ENCODE data around the gene NUDT1.

NUDT1 gene

GRCh38 chr7:2254429-2255144 is 12.6 kb downstream of the NUDT1 start:
- TF ChIP-seq, protein P1, sequence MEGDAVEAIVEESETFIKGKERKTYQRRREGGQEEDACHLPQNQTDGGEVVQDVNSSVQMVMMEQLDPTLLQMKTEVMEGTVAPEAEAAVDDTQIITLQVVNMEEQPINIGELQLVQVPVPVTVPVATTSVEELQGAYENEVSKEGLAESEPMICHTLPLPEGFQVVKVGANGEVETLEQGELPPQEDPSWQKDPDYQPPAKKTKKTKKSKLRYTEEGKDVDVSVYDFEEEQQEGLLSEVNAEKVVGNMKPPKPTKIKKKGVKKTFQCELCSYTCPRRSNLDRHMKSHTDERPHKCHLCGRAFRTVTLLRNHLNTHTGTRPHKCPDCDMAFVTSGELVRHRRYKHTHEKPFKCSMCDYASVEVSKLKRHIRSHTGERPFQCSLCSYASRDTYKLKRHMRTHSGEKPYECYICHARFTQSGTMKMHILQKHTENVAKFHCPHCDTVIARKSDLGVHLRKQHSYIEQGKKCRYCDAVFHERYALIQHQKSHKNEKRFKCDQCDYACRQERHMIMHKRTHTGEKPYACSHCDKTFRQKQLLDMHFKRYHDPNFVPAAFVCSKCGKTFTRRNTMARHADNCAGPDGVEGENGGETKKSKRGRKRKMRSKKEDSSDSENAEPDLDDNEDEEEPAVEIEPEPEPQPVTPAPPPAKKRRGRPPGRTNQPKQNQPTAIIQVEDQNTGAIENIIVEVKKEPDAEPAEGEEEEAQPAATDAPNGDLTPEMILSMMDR (conservative IDR thresholded peaks at IDR 0.05; ENCODE audit: low read length): no peak
- H3K4me3 ChIP-seq (ENCODE audit: low read length): no peak overlapping the region
- DNase-seq (ENCODE audit: low read depth): no peak

- no peak for DNase-seq (ENCODE audit: low read depth)
- H3K4me3 ChIP-seq (ENCODE audit: low read length): no peak overlapping the region
- TF ChIP-seq, protein P1 (conservative IDR thresholded peaks at IDR 0.05; ENCODE audit: low read length): no peak
Observed at GRCh38 chr7:2255145-2256139, 13.4 kb downstream of the NUDT1 start.

DNA sequence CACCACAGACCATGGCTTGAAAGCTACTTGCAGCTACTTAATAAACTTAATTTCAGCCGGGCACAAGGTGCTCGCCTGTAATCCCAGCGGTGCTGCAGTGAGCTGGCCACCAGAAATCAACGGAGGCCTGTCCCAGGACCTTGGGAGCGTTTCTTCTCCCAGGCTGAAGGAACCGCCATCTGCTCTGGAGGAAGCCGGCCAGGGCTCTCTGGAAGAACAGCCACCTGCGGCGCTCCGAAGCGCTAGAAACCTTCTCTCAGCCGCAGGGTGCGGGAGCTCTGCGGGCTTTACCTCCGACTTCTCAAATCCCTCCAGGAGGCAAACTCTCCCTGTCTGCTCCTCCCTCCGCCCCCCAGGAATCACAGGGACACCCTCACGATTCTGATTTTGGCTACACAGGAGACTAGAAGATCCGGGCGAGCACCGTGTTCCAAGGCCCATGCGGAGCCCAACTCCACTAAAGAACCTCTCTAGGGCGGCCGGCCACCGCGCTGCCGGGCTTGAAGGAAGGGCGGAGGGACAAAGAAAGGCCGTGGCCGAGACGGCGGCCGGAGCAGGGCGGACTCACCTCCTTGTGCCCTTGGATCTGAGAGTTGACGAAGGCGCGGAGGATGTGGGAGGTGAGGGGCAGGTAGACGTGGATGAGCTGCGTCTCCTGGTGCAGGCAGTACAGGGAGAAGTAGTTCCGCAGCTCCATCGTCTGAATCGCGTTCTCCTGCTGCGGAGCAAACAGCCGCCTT is 14.4 kb downstream of the NUDT1 start:
- TF ChIP-seq, protein P1 (conservative IDR thresholded peaks at IDR 0.05; ENCODE audit: low read length): no peak
- DNase-seq (ENCODE audit: low read depth): no peak
- no peak overlapping the region for H3K4me3 ChIP-seq (ENCODE audit: low read length)

GRCh38 chr7:2257046-2257551 is 15.1 kb downstream of the NUDT1 start:
- DNase-seq (ENCODE audit: low read depth): no peak
- TF ChIP-seq, protein P1 (conservative IDR thresholded peaks at IDR 0.05; ENCODE audit: low read length): no peak
- no peak overlapping the region for H3K4me3 ChIP-seq (ENCODE audit: low read length)

DNA sequence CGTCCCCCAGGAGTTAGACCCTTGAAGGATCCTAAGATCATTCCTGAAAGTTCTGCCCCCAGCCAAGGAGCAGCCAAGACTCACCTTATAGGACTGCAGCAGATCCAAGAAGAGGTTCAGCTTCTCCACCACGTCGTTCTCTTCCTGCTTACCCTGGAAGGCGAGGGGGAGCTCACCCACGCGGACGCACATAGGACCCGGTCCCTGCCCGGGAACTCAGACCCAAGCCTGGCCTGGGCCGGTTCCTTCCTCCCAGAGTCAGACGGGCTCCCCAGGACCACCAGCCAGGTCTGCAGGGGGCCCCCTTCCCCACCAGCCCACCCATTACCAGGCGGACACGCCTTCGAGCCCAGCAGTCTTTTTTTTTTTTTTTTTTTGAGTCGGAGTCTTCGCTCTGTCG is 15.6 kb downstream of the NUDT1 start:
- H3K4me3 ChIP-seq (ENCODE audit: low read length): no peak overlapping the region
- TF ChIP-seq, protein P1 (conservative IDR thresholded peaks at IDR 0.05; ENCODE audit: low read length): no peak
- DNase-seq (ENCODE audit: low read depth): no peak

DNA sequence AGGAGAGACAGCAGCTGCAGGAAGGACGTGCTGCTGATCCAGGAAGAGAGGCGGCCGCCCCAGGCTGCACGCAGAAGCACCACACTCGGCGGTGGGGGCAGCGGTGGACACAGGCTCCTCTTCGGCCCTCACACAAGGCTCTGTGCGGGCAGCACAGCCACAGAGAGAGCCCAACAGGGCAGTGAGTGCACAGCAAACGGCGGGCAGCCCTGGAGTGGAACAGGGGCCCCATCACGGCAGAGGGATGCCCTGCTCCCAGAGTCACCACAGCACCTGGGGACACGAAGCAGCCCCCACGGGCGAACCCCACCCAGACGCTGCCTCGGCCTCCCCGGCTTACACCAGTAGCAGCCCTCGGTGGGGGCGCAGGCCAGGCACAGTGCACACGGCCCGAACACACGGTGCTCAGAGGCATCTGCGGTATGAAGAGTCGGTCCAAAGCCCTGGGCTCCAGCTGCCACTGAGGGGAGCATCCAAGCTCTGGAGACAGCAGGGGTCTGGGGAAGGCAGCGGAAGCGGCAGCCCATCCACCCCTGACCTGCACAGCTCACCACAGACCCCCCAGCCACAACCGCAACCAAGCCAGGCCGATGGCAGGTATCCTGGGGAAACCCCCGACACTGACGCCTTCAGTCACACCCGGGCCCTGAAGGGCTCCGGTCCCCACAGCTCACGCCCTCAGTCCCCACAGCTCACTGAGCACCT is 16.8 kb downstream of the NUDT1 start:
- no peak overlapping the region for H3K4me3 ChIP-seq (ENCODE audit: low read length)
- DNase-seq (ENCODE audit: low read depth): no peak
- TF ChIP-seq, protein P1 (conservative IDR thresholded peaks at IDR 0.05; ENCODE audit: low read length): no peak
